ENCODE data around the gene ZNF280C.
A peak's percentile ranks its signal among the peaks of the same experiment; 100 is the strongest.
"Not testable (repeated sequence)": the region's sequence is repeated elsewhere in the genome, so short reads cannot be mapped to it uniquely, and the experiment has no call there.

ZNF280C gene

GRCh38 chrX:130268449-130269170, at the start of gene ZNF280C:
Gene ZNF280C, minus strand, starts transcription at chrX:130268899. Its CDS starts 8,450 bp downstream, at chrX:130260449.
- peak; percentile 92 to 94 (median 92) for DNase-seq

GRCh38 chrX:130304587-130305368, 36.1 kb upstream of the ZNF280C start:
- no peak for DNase-seq

- no peak for DNase-seq
These were observed 33.3 kb upstream of the ZNF280C start for GRCh38 chrX:130301977-130302376.

- DNase-seq = no peak
These were observed 32.7 kb upstream of the ZNF280C start for GRCh38 chrX:130301405-130301804.

- no peak for DNase-seq
These were observed 31.2 kb upstream of the ZNF280C start for GRCh38 chrX:130300010-130300282.

GRCh38 chrX:130299279-130300009, 30.7 kb upstream of the ZNF280C start:
- no peak for DNase-seq

- DNase-seq = no peak
These were observed 28.0 kb upstream of the ZNF280C start for GRCh38 chrX:130296743-130297142.

GRCh38 chrX:130296297-130296678, 27.6 kb upstream of the ZNF280C start:
- DNase-seq = no peak

- DNase-seq = no peak
These were observed 27.0 kb upstream of the ZNF280C start for GRCh38 chrX:130295519-130296296.

GRCh38 chrX:130287071-130287770, 18.5 kb upstream of the ZNF280C start:
- DNase-seq = no peak

GRCh38 chrX:130285710-130286109, 17.0 kb upstream of the ZNF280C start:
- no peak for DNase-seq

GRCh38 chrX:130285069-130285620, 16.4 kb upstream of the ZNF280C start:
- DNase-seq = no peak

- DNase-seq = no peak
These were observed 13.5 kb upstream of the ZNF280C start for GRCh38 chrX:130282151-130282550.

- no peak for DNase-seq
These were observed 12.2 kb upstream of the ZNF280C start for GRCh38 chrX:130280901-130281300.

- not testable (repeated sequence) for DNase-seq
These were observed 3.6 kb upstream of the ZNF280C start for GRCh38 chrX:130272253-130272652.

- not testable (repeated sequence) for DNase-seq
These were observed 692 bp upstream of the ZNF280C start for GRCh38 chrX:130269391-130269790.

- DNase-seq = peak; percentile 33 to 51 (median 35)
These were observed 697 bp downstream of the ZNF280C start for GRCh38 chrX:130267956-130268448.

- DNase-seq = no peak
These were observed 4.1 kb downstream of the ZNF280C start for GRCh38 chrX:130264573-130264972.

- DNase-seq = no peak
These were observed 5.7 kb downstream of the ZNF280C start for GRCh38 chrX:130263016-130263415.

- DNase-seq = no peak
These were observed 6.5 kb downstream of the ZNF280C start for GRCh38 chrX:130262231-130262630.

GRCh38 chrX:130261296-130261893, 7.3 kb downstream of the ZNF280C start:
- no peak for DNase-seq
